WTC11 (cell line): ENCODE measurements around the gene USP7. TPM values are rescaled to one million over a fixed set of nuclear protein-coding genes. Genes with fewer than 3 reads are reported as not detected.

Source experiments
- ATAC-seq: fragments of 200-7000 bp; cut with Tn5 transposase; 2 replicates; pipeline ENCODE4 v1.10.0; 2021; ENCODE audit warnings: mild to moderate bottlenecking, moderate library complexity
- CTCF ChIA-PET: fragments of 300-600 bp; sonication (Branson Sonifier 250); formaldehyde crosslinking; loops from one replicate; lab custom pipeline; 2021; ENCODE audit warnings: antibody characterized with exemption; lab: Charles Lee
- POLR2A ChIA-PET: fragments of 350-600 bp; sonication (Branson Sonifier 250); formaldehyde crosslinking; loops from one replicate; lab custom pipeline; 2021; ENCODE audit warnings: antibody characterized with exemption; lab: Charles Lee
- DNase-seq: peaks from one replicate; pipeline ENCODE4 v3.0.0; 2021; ENCODE audit warnings: low spot score
- H3K27ac Mint-ChIP-seq: 2 replicates; pipeline ENCODE4 v1.8.0; 2021; ENCODE audit warnings: mixed read lengths
- H3K27me3 Mint-ChIP-seq: 2 replicates; pipeline ENCODE4 v1.8.0; 2021; ENCODE audit warnings: low read depth, mild to moderate bottlenecking, moderate library complexity, mixed read lengths
- H3K36me3 Mint-ChIP-seq: 2 replicates; pipeline ENCODE4 v1.8.0; 2021; ENCODE audit warnings: mixed read lengths
- H3K4me1 Mint-ChIP-seq: 2 replicates; pipeline ENCODE4 v1.8.0; 2022; ENCODE audit warnings: mixed read lengths
- H3K4me3 Mint-ChIP-seq: 2 replicates; pipeline ENCODE4 v1.8.0; 2021; ENCODE audit warnings: mild to moderate bottlenecking, moderate library complexity, mixed read lengths
- H3K9me3 Mint-ChIP-seq: 2 replicates; pipeline ENCODE4 v1.8.0; 2021; ENCODE audit warnings: mixed read lengths
- CBFB ChIP-seq: sonication (generic); formaldehyde crosslinking; IDR thresholded peaks from 2 replicates; pipeline ENCODE4 v1.8.1; 2022; ENCODE audit warnings: mild to moderate bottlenecking, low read depth, missing genetic modification reagents
- E2F1 ChIP-seq: sonication (generic); formaldehyde crosslinking; IDR thresholded peaks from 2 replicates; pipeline ENCODE4 v1.8.0; 2022; ENCODE audit warnings: mild to moderate bottlenecking, missing genetic modification reagents
- E2F4 ChIP-seq: sonication (generic); formaldehyde crosslinking; IDR thresholded peaks from 2 replicates; pipeline ENCODE4 v1.8.1; 2022; ENCODE audit warnings: low read depth, mild to moderate bottlenecking, moderate library complexity, missing genetic modification reagents, borderline replicate concordance
- ESRRA ChIP-seq: sonication (generic); formaldehyde crosslinking; IDR thresholded peaks from 2 replicates; pipeline ENCODE4 v1.8.1; 2022; ENCODE audit warnings: mild to moderate bottlenecking, missing genetic modification reagents, borderline replicate concordance
- ETV6 ChIP-seq: sonication (generic); formaldehyde crosslinking; IDR thresholded peaks from 2 replicates; pipeline ENCODE4 v1.8.1; 2022; ENCODE audit warnings: mild to moderate bottlenecking, missing genetic modification reagents
- FOXK1 ChIP-seq: sonication (generic); formaldehyde crosslinking; IDR thresholded peaks from 2 replicates; pipeline ENCODE4 v1.8.0; 2022; ENCODE audit warnings: mild to moderate bottlenecking, moderate library complexity, missing genetic modification reagents
- GRHL2 ChIP-seq: fragments of 250-450 bp; sonication (Bioruptor Pico); IDR thresholded peaks from 2 replicates; pipeline ENCODE4 v1.8.0; 2022; ENCODE audit warnings: mild to moderate bottlenecking, moderate library complexity; ENCODE audit not compliant: insufficient replicate concordance, severe bottlenecking
- MLX ChIP-seq: sonication (generic); formaldehyde crosslinking; IDR thresholded peaks from 2 replicates; pipeline ENCODE4 v1.8.1; 2023; ENCODE audit warnings: mild to moderate bottlenecking, missing genetic modification reagents, moderate library complexity
- NR1H2 ChIP-seq: sonication (generic); formaldehyde crosslinking; IDR thresholded peaks from 2 replicates; pipeline ENCODE4 v1.9.0; 2021; ENCODE audit warnings: mild to moderate bottlenecking, moderate library complexity, missing genetic modification reagents
- RELA ChIP-seq: sonication (generic); formaldehyde crosslinking; IDR thresholded peaks from 2 replicates; pipeline ENCODE4 v1.8.1; 2022; ENCODE audit warnings: missing genetic modification reagents, mild to moderate bottlenecking, borderline replicate concordance
- SMAD4 ChIP-seq: sonication (generic); formaldehyde crosslinking; IDR thresholded peaks from 2 replicates; pipeline ENCODE4 v1.8.0; 2022; ENCODE audit warnings: mild to moderate bottlenecking, missing genetic modification reagents
- SOX15 ChIP-seq: fragments of 250-450 bp; sonication (Bioruptor Pico); IDR thresholded peaks from 2 replicates; pipeline ENCODE4 v1.9.0; 2021; ENCODE audit warnings: mild to moderate bottlenecking
- TCF7 ChIP-seq: sonication (generic); formaldehyde crosslinking; IDR thresholded peaks from 2 replicates; pipeline ENCODE4 v1.8.0; 2022; ENCODE audit warnings: mild to moderate bottlenecking, low read depth, missing genetic modification reagents, moderate library complexity
- ZNF121 ChIP-seq: sonication (generic); formaldehyde crosslinking; IDR thresholded peaks from 2 replicates; pipeline ENCODE4 v1.8.0; 2023; ENCODE audit warnings: missing genetic modification reagents
- ZNF532 ChIP-seq: fragments of 250-450 bp; sonication (Bioruptor Pico); IDR thresholded peaks from 2 replicates; pipeline ENCODE4 v1.9.0; 2021; ENCODE audit warnings: mild to moderate bottlenecking, borderline replicate concordance
- ZSCAN18 ChIP-seq: fragments of 250-450 bp; sonication (Bioruptor Pico); IDR thresholded peaks from 2 replicates; pipeline ENCODE4 v2.1.2; 2022; ENCODE audit warnings: mild to moderate bottlenecking, moderate library complexity
- total RNA-seq: library from RNA; stranded (reverse); gene quantifications from 3 replicates; pipeline ENCODE4 v1.2.3, GENCODE V29; 2021

The USP7 gene
- total RNA-seq, 1 experiment from 2014 or later: 211 TPM

GRCh38 chr16:8989099-8989878 lies 25.6 kb upstream of the USP7 start:
- Mint-ChIP-seq H3K27me3 (peaks cover 15% of the 10 kb centered on the region), H3K4me3 (no peak overlapping the region), H3K4me1 (peaks cover 30% of the 10 kb centered on the region), H3K9me3 (no peaks in the 10 kb centered on the region), H3K27ac (no peak overlapping the region; the same call in 1 of the 2 replicates)
- ChIA-PET CTCF (interaction anchor here (0.8 to 4.6 kb wide), 7 partner anchors 15 to 61 kb away, joined by 3 to 72 read pairs (median 11); no protein-coding TSS in a partner anchor), POLR2A (interaction anchor here (0.6 to 1.1 kb wide), 2 partner anchors 25 to 1964 kb away, joined by 3 read pairs; no protein-coding TSS in a partner anchor)
- ATAC-seq (no peak), DNase-seq (no peak)
- TF ChIP-seq ZSCAN18 (CRISPR knock-in tag) (no peak), NR1H2 (CRISPR knock-in tag) (no peak), ZNF532 (no peak)
- TF ChIP-seq, all 79 proteins: peak for 0
- 0 out of 2 replicates have a peak, but pooled peaks cover 2% of the 10 kb centered on the region for H3K36me3 Mint-ChIP-seq

GRCh38 chr16:8986818-8987191 lies 23.1 kb upstream of the USP7 start:
- no peaks in the 10 kb centered on the region for H3K36me3 Mint-ChIP-seq
- no peak overlapping the region for H3K27ac Mint-ChIP-seq
- POLR2A ChIA-PET: no interaction called here
- H3K9me3 Mint-ChIP-seq: no peaks in the 10 kb centered on the region
- ATAC-seq: no peak
- peaks cover 35% of the 10 kb centered on the region for H3K4me1 Mint-ChIP-seq
- CTCF ChIA-PET: interaction anchor here (1.4 to 2.1 kb wide), 2 partner anchors 22 to 51 kb away, joined by 5 to 9 read pairs; no protein-coding TSS in a partner anchor
- TF ChIP-seq MLX (no peak), ETV6 (no peak), ESRRA (CRISPR knock-in tag) (no peak), FOXK1 (CRISPR knock-in tag) (no peak), TCF7 (CRISPR knock-in tag) (no peak), ZNF121 (CRISPR knock-in tag) (no peak)
- no peak for DNase-seq
- no peak overlapping the region for H3K4me3 Mint-ChIP-seq
- peaks cover 34% of the 10 kb centered on the region for H3K27me3 Mint-ChIP-seq

- Mint-ChIP-seq H3K36me3 (peaks cover 2% of the 10 kb centered on the region; the same call in 1 of the 2 replicates), H3K27me3 (peaks cover 35% of the 10 kb centered on the region), H3K27ac (no peak overlapping the region), H3K4me1 (peaks cover 31% of the 10 kb centered on the region), H3K9me3 (no peaks in the 10 kb centered on the region), H3K4me3 (no peak overlapping the region)
- DNase-seq: no peak
- TF ChIP-seq TCF7 (CRISPR knock-in tag) (no peak), RELA (CRISPR knock-in tag) (no peak), E2F1 (CRISPR knock-in tag) (no peak), SMAD4 (CRISPR knock-in tag) (no peak), CBFB (CRISPR knock-in tag) (no peak), SOX15 (CRISPR knock-in tag) (no peak), GRHL2 (no peak), MLX (no peak), E2F4 (no peak)
- ATAC-seq: no peak
- ChIA-PET POLR2A (no interaction called here), CTCF (interaction anchor here (0.7 kb wide), 1 partner anchor 22 kb away, joined by 3 read pairs; no protein-coding TSS in a partner anchor)
Observed at GRCh38 chr16:8986111-8986510, 22.4 kb upstream of the USP7 start.
